Measurements from ENCODE around the gene ATG16L1. TPM values are rescaled to one million over a fixed set of nuclear protein-coding genes. Genes with fewer than 3 reads are reported as not detected.
A peak's percentile ranks its signal among the peaks of the same experiment; 100 is the strongest.

ATG16L1 gene
- total RNA-seq, 2 experiments from 2014 or later, result 60.8 to 67.6 TPM

- Mint-ChIP-seq H3K27ac (no peak overlapping the region), H3K4me1 (peaks cover 61% of the 10 kb centered on the region), H3K4me3 (no peak overlapping the region), H3K9me3 (peaks cover 6% of the 10 kb centered on the region), H3K36me3 (peaks cover 17% of the 10 kb centered on the region), H3K27me3 (no peaks in the 10 kb centered on the region)
- POLR2A ChIA-PET, result interaction anchor here (0.6 to 0.8 kb wide), 4 partner anchors 18 to 519 kb away, joined by 3 to 4 read pairs (median 3); partner anchors contain the start of gene INPP5D
- ATAC-seq (ENCODE audit: low read depth) (no peak), DNase-seq (no peak)
Measured at GRCh38 chr2:233235977-233236376, 15.5 kb upstream of the ATG16L1 start.

- POLR2A ChIA-PET, result interaction anchor here (0.6 to 0.8 kb wide), 2 partner anchors 177 to 521 kb away, joined by 3 read pairs; partner anchors contain the start of gene INPP5D
- H3K4me3 Mint-ChIP-seq, result no peak overlapping the region
Measured at GRCh38 chr2:233236820-233237589, 14.5 kb upstream of the ATG16L1 start.

GRCh38 chr2:233240897-233241296 is 10.6 kb upstream of the ATG16L1 start:
- DNase-seq (no peak), ATAC-seq (ENCODE audit: low read depth) (peak; percentile 81)
- Mint-ChIP-seq H3K4me3 (peak overlapping the region; percentile 71), H3K27me3 (no peaks in the 10 kb centered on the region), H3K36me3 (peaks cover 18% of the 10 kb centered on the region), H3K4me1 (peaks cover 56% of the 10 kb centered on the region), H3K27ac (peak overlapping the region; percentile 92), H3K9me3 (peaks cover 6% of the 10 kb centered on the region)
- POLR2A ChIA-PET, result interaction anchor here (0.8 to 2.0 kb wide), 4 partner anchors 10 to 160 kb away, joined by 4 to 12 read pairs (median 4); partner anchors contain the start of gene ATG16L1

More at GRCh38 chr2:233236820-233237589, 14.5 kb upstream of the ATG16L1 start:
- ATAC-seq (ENCODE audit: low read depth) (no peak), DNase-seq (no peak)
- H3K9me3 Mint-ChIP-seq, result peaks cover 6% of the 10 kb centered on the region
- peaks cover 61% of the 10 kb centered on the region for H3K4me1 Mint-ChIP-seq
- peaks cover 18% of the 10 kb centered on the region for H3K36me3 Mint-ChIP-seq
- peak overlapping the region; percentile 59 for H3K27ac Mint-ChIP-seq
- no peaks in the 10 kb centered on the region for H3K27me3 Mint-ChIP-seq

GRCh38 chr2:233241803-233242202 is 9.7 kb upstream of the ATG16L1 start:
- Mint-ChIP-seq H3K9me3 (peaks cover 6% of the 10 kb centered on the region), H3K27ac (peak overlapping the region; percentile 92), H3K4me1 (peaks cover 53% of the 10 kb centered on the region), H3K36me3 (peaks cover 17% of the 10 kb centered on the region), H3K27me3 (no peaks in the 10 kb centered on the region), H3K4me3 (peak overlapping the region; percentile 34)
- peak; percentile 8 for ATAC-seq (ENCODE audit: low read depth)
- POLR2A ChIA-PET, result interaction anchor here (0.6 to 1.7 kb wide), 3 partner anchors 8 to 165 kb away, joined by 3 to 5 read pairs (median 4); partner anchors contain the start of gene ATG16L1
- no peak for DNase-seq

GRCh38 chr2:233242231-233242927 is 9.1 kb upstream of the ATG16L1 start:
- H3K4me3 Mint-ChIP-seq, result peak overlapping the region; percentile 34
- H3K27me3 Mint-ChIP-seq, result no peaks in the 10 kb centered on the region
- POLR2A ChIA-PET, result interaction anchor here (0.7 to 1.7 kb wide), 3 partner anchors 9 to 145 kb away, joined by 3 to 5 read pairs (median 4); partner anchors contain the start of gene ATG16L1
- H3K27ac Mint-ChIP-seq, result peak overlapping the region; percentile 92
- H3K9me3 Mint-ChIP-seq, result peaks cover 4% of the 10 kb centered on the region
- peaks cover 12% of the 10 kb centered on the region for H3K36me3 Mint-ChIP-seq
- no peak for ATAC-seq (ENCODE audit: low read depth)
- peaks cover 52% of the 10 kb centered on the region for H3K4me1 Mint-ChIP-seq
- no peak for DNase-seq

DNA sequence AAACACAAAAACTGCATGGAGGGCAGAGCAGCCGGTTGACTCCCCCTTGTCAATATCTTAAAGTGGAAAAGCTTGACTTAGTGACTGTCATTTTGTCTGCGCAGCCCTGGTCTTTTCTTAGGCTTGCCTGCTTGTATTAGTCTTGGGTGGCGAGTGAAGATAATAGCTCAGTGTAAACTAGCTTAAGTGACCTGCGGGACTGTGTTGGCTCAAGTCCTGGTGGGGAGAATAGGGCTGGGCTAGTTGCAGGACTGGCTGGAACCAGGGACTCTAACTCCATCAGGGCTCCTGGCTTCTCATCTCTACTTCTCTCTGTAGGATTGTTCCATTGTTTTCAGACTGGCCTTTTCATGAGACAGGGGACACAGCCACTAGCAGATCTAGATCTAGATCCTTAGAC is 8.1 kb upstream of the ATG16L1 start:
- H3K9me3 Mint-ChIP-seq, result peaks cover 2% of the 10 kb centered on the region
- no peak for DNase-seq
- POLR2A ChIA-PET, result interaction anchor here (1.7 kb wide), 1 partner anchor 8 kb away, joined by 5 read pairs; the partner anchor contains the start of gene ATG16L1
- H3K27me3 Mint-ChIP-seq, result no peaks in the 10 kb centered on the region
- H3K4me1 Mint-ChIP-seq, result peaks cover 51% of the 10 kb centered on the region
- peak overlapping the region; percentile 37 for H3K27ac Mint-ChIP-seq
- H3K4me3 Mint-ChIP-seq, result no peak overlapping the region
- H3K36me3 Mint-ChIP-seq, result peaks cover 9% of the 10 kb centered on the region
- ATAC-seq (ENCODE audit: low read depth), result no peak

DNA sequence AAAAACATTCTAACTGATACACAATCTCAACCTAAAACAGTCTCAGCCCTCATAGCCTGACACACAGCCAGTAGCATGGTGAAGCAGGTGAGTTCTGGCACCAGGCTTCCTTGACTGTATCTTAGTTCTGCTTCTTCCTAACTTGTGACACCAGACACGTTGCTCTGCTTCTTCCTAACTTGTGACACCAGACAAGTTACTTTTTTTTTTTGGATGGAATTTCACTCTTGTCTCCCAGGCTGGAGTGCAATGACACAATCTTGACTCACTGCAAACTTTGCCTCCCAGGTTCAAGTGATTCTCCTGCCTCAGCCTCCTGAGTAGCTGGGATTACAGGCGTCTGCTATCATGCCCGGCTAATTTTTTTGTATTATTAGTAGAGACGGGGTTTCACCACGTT is 6.7 kb upstream of the ATG16L1 start:
- H3K4me3 Mint-ChIP-seq, result no peak overlapping the region
- H3K27ac Mint-ChIP-seq, result no peak overlapping the region
- ATAC-seq (ENCODE audit: low read depth), result no peak

GRCh38 chr2:233245406-233245805 is 6.1 kb upstream of the ATG16L1 start:
- peaks cover 5% of the 10 kb centered on the region for H3K36me3 Mint-ChIP-seq
- no peak for DNase-seq
- ATAC-seq (ENCODE audit: low read depth), result no peak
- H3K4me1 Mint-ChIP-seq, result peaks cover 49% of the 10 kb centered on the region
- POLR2A ChIA-PET, result interaction anchor here (0.9 to 1.7 kb wide), 2 partner anchors 13 to 170 kb away, joined by 3 to 4 read pairs; no protein-coding TSS in a partner anchor
- no peaks in the 10 kb centered on the region for H3K27me3 Mint-ChIP-seq
- H3K4me3 Mint-ChIP-seq, result no peak overlapping the region
- no peaks in the 10 kb centered on the region for H3K9me3 Mint-ChIP-seq
- H3K27ac Mint-ChIP-seq, result no peak overlapping the region

More for the DNA sequence above, 6.7 kb upstream of the ATG16L1 start:
- Mint-ChIP-seq H3K36me3 (peaks cover 3% of the 10 kb centered on the region), H3K27me3 (no peaks in the 10 kb centered on the region), H3K4me1 (peaks cover 47% of the 10 kb centered on the region), H3K9me3 (no peaks in the 10 kb centered on the region)
- POLR2A ChIA-PET, result interaction anchor here (1.7 kb wide), 1 partner anchor 169 kb away, joined by 4 read pairs; no protein-coding TSS in a partner anchor
- DNase-seq, result no peak

- Mint-ChIP-seq H3K27ac (peak overlapping the region; percentile 79), H3K4me1 (peaks cover 43% of the 10 kb centered on the region), H3K27me3 (no peaks in the 10 kb centered on the region), H3K36me3 (peaks cover 5% of the 10 kb centered on the region), H3K4me3 (no peak overlapping the region), H3K9me3 (no peaks in the 10 kb centered on the region)
- DNase-seq (no peak), ATAC-seq (ENCODE audit: low read depth) (no peak)
- POLR2A ChIA-PET, result interaction anchor here (0.8 to 1.2 kb wide), 2 partner anchors 165 to 187 kb away, joined by 3 read pairs; partner anchors contain the start of gene INPP5D
Measured at GRCh38 chr2:233247116-233247515, 4.4 kb upstream of the ATG16L1 start.

- Mint-ChIP-seq H3K4me1 (peaks cover 41% of the 10 kb centered on the region), H3K27me3 (no peaks in the 10 kb centered on the region), H3K27ac (peak overlapping the region; percentile 79), H3K9me3 (no peaks in the 10 kb centered on the region), H3K4me3 (peak overlapping the region; percentile 9), H3K36me3 (peaks cover 6% of the 10 kb centered on the region)
- peak; percentile 23 for ATAC-seq (ENCODE audit: low read depth)
- POLR2A ChIA-PET, result no interaction called here
- no peak for DNase-seq
Measured at GRCh38 chr2:233247744-233248143, 3.7 kb upstream of the ATG16L1 start.

DNA sequence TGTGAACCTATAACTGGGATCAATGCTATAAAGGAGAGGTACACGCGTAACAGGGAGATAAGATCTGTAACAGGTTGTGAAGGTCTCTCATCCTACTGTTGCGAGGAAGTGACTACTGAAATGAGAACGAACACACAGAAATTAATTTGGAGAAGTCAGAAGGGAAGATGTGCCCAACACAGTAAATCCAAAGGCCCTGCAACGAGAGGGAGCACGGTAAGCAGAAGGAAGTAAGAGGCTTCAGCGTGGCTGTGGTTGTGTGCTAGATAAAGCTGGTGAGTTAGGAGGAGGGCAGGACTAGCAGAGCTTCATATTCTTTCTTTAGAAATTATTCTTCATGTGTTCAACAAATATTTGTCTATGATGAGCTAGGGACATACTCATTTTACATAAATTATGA is 2.5 kb upstream of the ATG16L1 start:
- no peak for DNase-seq
- peaks cover 45% of the 10 kb centered on the region for H3K4me1 Mint-ChIP-seq
- peaks cover 9% of the 10 kb centered on the region for H3K36me3 Mint-ChIP-seq

GRCh38 chr2:233250568-233250967 is 905 bp upstream of the ATG16L1 start:
- peak overlapping the region; percentile 95 for H3K27ac Mint-ChIP-seq

More for the DNA sequence above, 2.5 kb upstream of the ATG16L1 start:
- Mint-ChIP-seq H3K9me3 (no peaks in the 10 kb centered on the region), H3K27ac (peak overlapping the region; percentile 68), H3K27me3 (no peaks in the 10 kb centered on the region), H3K4me3 (peak overlapping the region; percentile 11)
- no peak for ATAC-seq (ENCODE audit: low read depth)
- POLR2A ChIA-PET, result interaction anchor here (1.9 kb wide), 1 partner anchor 15 kb away, joined by 7 read pairs; no protein-coding TSS in a partner anchor

GRCh38 chr2:233250985-233251305 is 528 bp upstream of the ATG16L1 start:
- peak; percentile 9 for ATAC-seq (ENCODE audit: low read depth)
- no peaks in the 10 kb centered on the region for H3K27me3 Mint-ChIP-seq
- DNase-seq, result no peak
- H3K4me3 Mint-ChIP-seq, result peak overlapping the region; percentile 87
- peaks cover 56% of the 10 kb centered on the region for H3K4me1 Mint-ChIP-seq
- H3K27ac Mint-ChIP-seq, result peak overlapping the region; percentile 95
- peaks cover 17% of the 10 kb centered on the region for H3K36me3 Mint-ChIP-seq
- POLR2A ChIA-PET, result interaction anchor here (0.7 to 4.3 kb wide), 11 partner anchors 9 to 196 kb away, joined by 3 to 36 read pairs (median 4); partner anchors contain the start of gene INPP5D
- no peaks in the 10 kb centered on the region for H3K9me3 Mint-ChIP-seq

More at GRCh38 chr2:233250568-233250967, 905 bp upstream of the ATG16L1 start:
- DNase-seq, result no peak
- no peak for ATAC-seq (ENCODE audit: low read depth)
- Mint-ChIP-seq H3K4me1 (peaks cover 52% of the 10 kb centered on the region), H3K9me3 (no peaks in the 10 kb centered on the region), H3K36me3 (peaks cover 16% of the 10 kb centered on the region), H3K27me3 (no peaks in the 10 kb centered on the region), H3K4me3 (peak overlapping the region; percentile 87)
- POLR2A ChIA-PET, result interaction anchor here (0.9 to 4.3 kb wide), 10 partner anchors 9 to 196 kb away, joined by 3 to 36 read pairs (median 4); partner anchors contain the start of gene INPP5D
